ENCODE results near the gene SORBS1. TPM values are rescaled to one million over a fixed set of nuclear protein-coding genes. Genes with fewer than 3 reads are reported as not detected.

The SORBS1 gene
- total and polyA plus RNA-seq, 9 of the 15 experiments (the other 6 are each of a cell fraction or from before 2014, with no cell fraction given) = 2.0 to 13.3 (median 6.5) TPM

- TF ChIP-seq, protein P1, sequence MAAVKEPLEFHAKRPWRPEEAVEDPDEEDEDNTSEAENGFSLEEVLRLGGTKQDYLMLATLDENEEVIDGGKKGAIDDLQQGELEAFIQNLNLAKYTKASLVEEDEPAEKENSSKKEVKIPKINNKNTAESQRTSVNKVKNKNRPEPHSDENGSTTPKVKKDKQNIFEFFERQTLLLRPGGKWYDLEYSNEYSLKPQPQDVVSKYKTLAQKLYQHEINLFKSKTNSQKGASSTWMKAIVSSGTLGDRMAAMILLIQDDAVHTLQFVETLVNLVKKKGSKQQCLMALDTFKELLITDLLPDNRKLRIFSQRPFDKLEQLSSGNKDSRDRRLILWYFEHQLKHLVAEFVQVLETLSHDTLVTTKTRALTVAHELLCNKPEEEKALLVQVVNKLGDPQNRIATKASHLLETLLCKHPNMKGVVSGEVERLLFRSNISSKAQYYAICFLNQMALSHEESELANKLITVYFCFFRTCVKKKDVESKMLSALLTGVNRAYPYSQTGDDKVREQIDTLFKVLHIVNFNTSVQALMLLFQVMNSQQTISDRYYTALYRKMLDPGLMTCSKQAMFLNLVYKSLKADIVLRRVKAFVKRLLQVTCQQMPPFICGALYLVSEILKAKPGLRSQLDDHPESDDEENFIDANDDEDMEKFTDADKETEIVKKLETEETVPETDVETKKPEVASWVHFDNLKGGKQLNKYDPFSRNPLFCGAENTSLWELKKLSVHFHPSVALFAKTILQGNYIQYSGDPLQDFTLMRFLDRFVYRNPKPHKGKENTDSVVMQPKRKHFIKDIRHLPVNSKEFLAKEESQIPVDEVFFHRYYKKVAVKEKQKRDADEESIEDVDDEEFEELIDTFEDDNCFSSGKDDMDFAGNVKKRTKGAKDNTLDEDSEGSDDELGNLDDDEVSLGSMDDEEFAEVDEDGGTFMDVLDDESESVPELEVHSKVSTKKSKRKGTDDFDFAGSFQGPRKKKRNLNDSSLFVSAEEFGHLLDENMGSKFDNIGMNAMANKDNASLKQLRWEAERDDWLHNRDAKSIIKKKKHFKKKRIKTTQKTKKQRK (IDR thresholded peaks at IDR 0.05; ENCODE audit: borderline replicate concordance, low read depth, low read length) = no peak
- TF ChIP-seq TFE3 (CRISPR knock-in tag; IDR thresholded peaks at IDR 0.05) = no peak
- no peak for TF ChIP-seq FOXA3 (CRISPR knock-in tag; conservative IDR thresholded peaks at IDR 0.05 in 1 of 2, IDR thresholded peaks at IDR 0.05 in 1 of 2)
- no peak for TF ChIP-seq DLX4 (CRISPR knock-in tag; IDR thresholded peaks at IDR 0.05)
- TF ChIP-seq, protein P2, sequence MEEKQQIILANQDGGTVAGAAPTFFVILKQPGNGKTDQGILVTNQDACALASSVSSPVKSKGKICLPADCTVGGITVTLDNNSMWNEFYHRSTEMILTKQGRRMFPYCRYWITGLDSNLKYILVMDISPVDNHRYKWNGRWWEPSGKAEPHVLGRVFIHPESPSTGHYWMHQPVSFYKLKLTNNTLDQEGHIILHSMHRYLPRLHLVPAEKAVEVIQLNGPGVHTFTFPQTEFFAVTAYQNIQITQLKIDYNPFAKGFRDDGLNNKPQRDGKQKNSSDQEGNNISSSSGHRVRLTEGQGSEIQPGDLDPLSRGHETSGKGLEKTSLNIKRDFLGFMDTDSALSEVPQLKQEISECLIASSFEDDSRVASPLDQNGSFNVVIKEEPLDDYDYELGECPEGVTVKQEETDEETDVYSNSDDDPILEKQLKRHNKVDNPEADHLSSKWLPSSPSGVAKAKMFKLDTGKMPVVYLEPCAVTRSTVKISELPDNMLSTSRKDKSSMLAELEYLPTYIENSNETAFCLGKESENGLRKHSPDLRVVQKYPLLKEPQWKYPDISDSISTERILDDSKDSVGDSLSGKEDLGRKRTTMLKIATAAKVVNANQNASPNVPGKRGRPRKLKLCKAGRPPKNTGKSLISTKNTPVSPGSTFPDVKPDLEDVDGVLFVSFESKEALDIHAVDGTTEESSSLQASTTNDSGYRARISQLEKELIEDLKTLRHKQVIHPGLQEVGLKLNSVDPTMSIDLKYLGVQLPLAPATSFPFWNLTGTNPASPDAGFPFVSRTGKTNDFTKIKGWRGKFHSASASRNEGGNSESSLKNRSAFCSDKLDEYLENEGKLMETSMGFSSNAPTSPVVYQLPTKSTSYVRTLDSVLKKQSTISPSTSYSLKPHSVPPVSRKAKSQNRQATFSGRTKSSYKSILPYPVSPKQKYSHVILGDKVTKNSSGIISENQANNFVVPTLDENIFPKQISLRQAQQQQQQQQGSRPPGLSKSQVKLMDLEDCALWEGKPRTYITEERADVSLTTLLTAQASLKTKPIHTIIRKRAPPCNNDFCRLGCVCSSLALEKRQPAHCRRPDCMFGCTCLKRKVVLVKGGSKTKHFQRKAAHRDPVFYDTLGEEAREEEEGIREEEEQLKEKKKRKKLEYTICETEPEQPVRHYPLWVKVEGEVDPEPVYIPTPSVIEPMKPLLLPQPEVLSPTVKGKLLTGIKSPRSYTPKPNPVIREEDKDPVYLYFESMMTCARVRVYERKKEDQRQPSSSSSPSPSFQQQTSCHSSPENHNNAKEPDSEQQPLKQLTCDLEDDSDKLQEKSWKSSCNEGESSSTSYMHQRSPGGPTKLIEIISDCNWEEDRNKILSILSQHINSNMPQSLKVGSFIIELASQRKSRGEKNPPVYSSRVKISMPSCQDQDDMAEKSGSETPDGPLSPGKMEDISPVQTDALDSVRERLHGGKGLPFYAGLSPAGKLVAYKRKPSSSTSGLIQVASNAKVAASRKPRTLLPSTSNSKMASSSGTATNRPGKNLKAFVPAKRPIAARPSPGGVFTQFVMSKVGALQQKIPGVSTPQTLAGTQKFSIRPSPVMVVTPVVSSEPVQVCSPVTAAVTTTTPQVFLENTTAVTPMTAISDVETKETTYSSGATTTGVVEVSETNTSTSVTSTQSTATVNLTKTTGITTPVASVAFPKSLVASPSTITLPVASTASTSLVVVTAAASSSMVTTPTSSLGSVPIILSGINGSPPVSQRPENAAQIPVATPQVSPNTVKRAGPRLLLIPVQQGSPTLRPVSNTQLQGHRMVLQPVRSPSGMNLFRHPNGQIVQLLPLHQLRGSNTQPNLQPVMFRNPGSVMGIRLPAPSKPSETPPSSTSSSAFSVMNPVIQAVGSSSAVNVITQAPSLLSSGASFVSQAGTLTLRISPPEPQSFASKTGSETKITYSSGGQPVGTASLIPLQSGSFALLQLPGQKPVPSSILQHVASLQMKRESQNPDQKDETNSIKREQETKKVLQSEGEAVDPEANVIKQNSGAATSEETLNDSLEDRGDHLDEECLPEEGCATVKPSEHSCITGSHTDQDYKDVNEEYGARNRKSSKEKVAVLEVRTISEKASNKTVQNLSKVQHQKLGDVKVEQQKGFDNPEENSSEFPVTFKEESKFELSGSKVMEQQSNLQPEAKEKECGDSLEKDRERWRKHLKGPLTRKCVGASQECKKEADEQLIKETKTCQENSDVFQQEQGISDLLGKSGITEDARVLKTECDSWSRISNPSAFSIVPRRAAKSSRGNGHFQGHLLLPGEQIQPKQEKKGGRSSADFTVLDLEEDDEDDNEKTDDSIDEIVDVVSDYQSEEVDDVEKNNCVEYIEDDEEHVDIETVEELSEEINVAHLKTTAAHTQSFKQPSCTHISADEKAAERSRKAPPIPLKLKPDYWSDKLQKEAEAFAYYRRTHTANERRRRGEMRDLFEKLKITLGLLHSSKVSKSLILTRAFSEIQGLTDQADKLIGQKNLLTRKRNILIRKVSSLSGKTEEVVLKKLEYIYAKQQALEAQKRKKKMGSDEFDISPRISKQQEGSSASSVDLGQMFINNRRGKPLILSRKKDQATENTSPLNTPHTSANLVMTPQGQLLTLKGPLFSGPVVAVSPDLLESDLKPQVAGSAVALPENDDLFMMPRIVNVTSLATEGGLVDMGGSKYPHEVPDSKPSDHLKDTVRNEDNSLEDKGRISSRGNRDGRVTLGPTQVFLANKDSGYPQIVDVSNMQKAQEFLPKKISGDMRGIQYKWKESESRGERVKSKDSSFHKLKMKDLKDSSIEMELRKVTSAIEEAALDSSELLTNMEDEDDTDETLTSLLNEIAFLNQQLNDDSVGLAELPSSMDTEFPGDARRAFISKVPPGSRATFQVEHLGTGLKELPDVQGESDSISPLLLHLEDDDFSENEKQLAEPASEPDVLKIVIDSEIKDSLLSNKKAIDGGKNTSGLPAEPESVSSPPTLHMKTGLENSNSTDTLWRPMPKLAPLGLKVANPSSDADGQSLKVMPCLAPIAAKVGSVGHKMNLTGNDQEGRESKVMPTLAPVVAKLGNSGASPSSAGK (IDR thresholded peaks at IDR 0.05) = no peak
- no peak for TF ChIP-seq USF1 (CRISPR knock-in tag; IDR thresholded peaks at IDR 0.05)
- peak; percentile 43 for TF ChIP-seq CBFA2T2 (conservative IDR thresholded peaks at IDR 0.05)
- no peak for TF ChIP-seq SREBF1 (IDR thresholded peaks at IDR 0.05; ENCODE audit: borderline replicate concordance, low read depth, low read length)
These were observed 16.2 kb downstream of the SORBS1 start (continued) for GRCh38 chr10:95544783-95545500.
